Measurements from ENCODE around the gene RAB3GAP2. TPM values are rescaled to one million over a fixed set of nuclear protein-coding genes. Genes with fewer than 3 reads are reported as not detected.

Gene RAB3GAP2
- total and polyA plus RNA-seq, 2 of the 13 experiments (the other 11 are each of a cell fraction or from before 2014, with no cell fraction given): 22.6 to 25.0 TPM

DNA sequence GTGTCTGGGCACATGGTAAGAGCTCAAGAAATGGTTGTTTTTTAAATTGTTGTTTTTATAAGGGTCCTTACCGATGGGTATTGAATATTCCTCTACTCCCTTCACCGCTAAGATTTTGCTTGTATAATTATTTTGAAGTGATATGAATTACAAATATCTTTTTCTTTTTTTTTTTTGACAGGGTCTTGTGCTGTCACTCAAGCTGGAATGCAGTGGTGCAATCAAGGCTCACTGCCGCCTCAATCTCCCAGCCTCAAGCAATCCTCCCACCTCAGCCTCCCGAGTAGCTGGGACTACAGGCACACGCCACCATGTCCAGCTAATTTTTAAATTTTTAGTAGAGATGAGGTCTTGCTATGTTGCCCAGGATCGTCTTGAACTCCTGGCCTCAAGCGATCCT, 27.1 kb upstream of the RAB3GAP2 start:
- ATAC-seq (no peak), DNase-seq (ENCODE audit: low spot score) (no peak), FAIRE-seq (no peak)
- CTCF ChIA-PET (ENCODE audit: low intra/inter-chr PET ratio, low total read pairs): no interaction called here
- WGBS (ENCODE audit: low lambda C conversion rate): 26% methylated on average over 7 of the region's 7 CpGs
- Histone ChIP-seq H3K4me1 (ENCODE audit: insufficient read depth, low read length) (no peaks in the 10 kb centered on the region), H3K79me2 (ENCODE audit: insufficient read depth, low read length) (no peaks in the 10 kb centered on the region), H3K9me3 (ENCODE audit: low read length) (no peaks in the 10 kb centered on the region), H4K20me1 (ENCODE audit: insufficient read depth, low read length) (no peaks in the 10 kb centered on the region), H3K27me3 (ENCODE audit: control insufficient read depth in 1 of 2, insufficient read depth in 2 of 2, low read length in 2 of 2) (0 out of 5 replicates have a peak, but pooled peaks cover 0 to 3% of the 10 kb centered on the region in 2 experiments), H3K36me3 (replicated peaks in 1 of 2; ENCODE audit: control insufficient read depth in 1 of 2, insufficient read depth in 2 of 2, low read length in 2 of 2) (no peaks in the 10 kb centered on the region), H3K27ac (ENCODE audit: extremely low read length, insufficient read depth, low read length) (no peak overlapping the region), H2AFZ (ENCODE audit: low read length) (no peak overlapping the region), H3K4me3 (replicated peaks in 1 of 3; ENCODE audit: insufficient read depth in 1 of 3, low read depth in 2 of 3, low read length in 3 of 3) (no peak overlapping the region), H3K4me2 (ENCODE audit: low read depth, low read length) (no peak overlapping the region), H3K9ac (ENCODE audit: insufficient read depth, low read depth, low read length) (no peak overlapping the region)
- in situ Hi-C loops (cut with HindIII; ENCODE audit: extremely low pct_ligation_motif_present, low pct_unique_long_range_greater_than_20kb): no loop called here
- POLR2A ChIA-PET: no interaction called here
- no peak for TF ChIP-seq PHF8 (CRISPR knock-in tag; IDR thresholded peaks at IDR 0.05)
- intact Hi-C loops (cut with micrococcal nuclease; ENCODE audit: unreplicated experiment): no loop called here
- BruUV-seq (replicated peaks): no TSS peak

DNA sequence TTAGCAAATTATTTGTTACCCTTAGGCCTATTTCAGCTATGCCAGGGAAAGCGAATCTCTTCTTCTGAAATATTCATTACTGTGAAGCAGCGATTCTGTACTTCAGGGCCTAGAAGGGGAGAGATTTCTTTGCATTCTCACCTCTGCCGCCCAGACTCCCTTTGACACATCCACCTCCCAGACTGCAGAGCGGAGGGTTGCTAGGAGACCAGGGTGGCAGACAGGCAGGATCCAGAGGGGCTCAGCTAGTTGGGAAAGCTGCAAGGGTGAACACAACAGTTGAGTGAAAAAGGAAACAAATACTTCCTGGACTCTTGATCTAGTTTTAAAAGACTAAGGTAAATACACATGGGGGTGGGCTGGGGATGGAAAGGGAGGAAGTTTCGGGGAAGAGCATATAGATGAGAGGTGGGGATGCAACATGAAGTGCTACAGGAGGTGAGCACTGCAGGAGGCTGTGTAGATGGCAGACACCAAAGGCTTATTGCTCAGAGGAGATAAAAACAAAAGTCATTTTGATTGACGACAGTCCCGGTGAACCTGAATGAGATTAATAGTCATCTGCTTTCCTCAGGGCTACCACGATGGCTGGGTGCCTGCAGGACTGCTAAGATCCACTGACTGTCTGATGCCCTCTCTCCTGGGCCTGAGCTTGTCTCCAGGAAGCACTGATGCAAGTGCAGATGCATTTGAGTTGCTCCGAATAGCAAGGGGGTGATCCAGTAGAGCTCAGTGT, 26.4 kb upstream of the RAB3GAP2 start:
- no peak overlapping the region for H3K9ac ChIP-seq (ENCODE audit: insufficient read depth, low read depth, low read length)
- intact Hi-C loops (cut with micrococcal nuclease; ENCODE audit: unreplicated experiment) (no loop called here), in situ Hi-C loops (cut with HindIII; ENCODE audit: extremely low pct_ligation_motif_present, low pct_unique_long_range_greater_than_20kb) (no loop called here)
- no peaks in the 10 kb centered on the region for H3K36me3 ChIP-seq (replicated peaks in 1 of 2; ENCODE audit: control insufficient read depth in 1 of 2, insufficient read depth in 2 of 2, low read length in 2 of 2)
- BruUV-seq (replicated peaks): no TSS peak
- no peak overlapping the region for H3K4me2 ChIP-seq (ENCODE audit: low read depth, low read length)
- DNase-seq (ENCODE audit: low spot score) (no peak), FAIRE-seq (no peak), ATAC-seq (no peak)
- no peaks in the 10 kb centered on the region for H4K20me1 ChIP-seq (ENCODE audit: insufficient read depth, low read length)
- 43% methylated on average over 7 of the region's 9 CpGs for WGBS (ENCODE audit: low lambda C conversion rate)
- no peak overlapping the region for H3K27ac ChIP-seq (ENCODE audit: extremely low read length, insufficient read depth, low read length)
- H3K9me3 ChIP-seq (ENCODE audit: low read length): no peaks in the 10 kb centered on the region
- POLR2A ChIA-PET: no interaction called here
- no peaks in the 10 kb centered on the region for H3K4me1 ChIP-seq (ENCODE audit: insufficient read depth, low read length)
- H3K27me3 ChIP-seq (ENCODE audit: control insufficient read depth in 1 of 2, insufficient read depth in 2 of 2, low read length in 2 of 2): peaks cover 0 to 7% of the 10 kb centered on the region in 2 experiments; a peak in 1 of 5 replicates
- CTCF ChIA-PET (ENCODE audit: low intra/inter-chr PET ratio, low total read pairs): no interaction called here
- TF ChIP-seq DDIT3 (CRISPR knock-in tag; IDR thresholded peaks at IDR 0.05) (no peak), CHD4 (IDR thresholded peaks at IDR 0.05; ENCODE audit: borderline replicate concordance, low read length) (no peak), ZNF672 (CRISPR knock-in tag; IDR thresholded peaks at IDR 0.05) (no peak), ZNF138 (CRISPR knock-in tag; IDR thresholded peaks at IDR 0.05; ENCODE audit: low read depth) (no peak), ZNF530 (CRISPR knock-in tag; IDR thresholded peaks at IDR 0.05; ENCODE audit: low read depth) (no peak), ZNF639 (CRISPR knock-in tag; conservative IDR thresholded peaks at IDR 0.05) (no peak), NFE2L1 (CRISPR knock-in tag; IDR thresholded peaks at IDR 0.05; ENCODE audit: borderline replicate concordance) (no peak), ZNF343 (CRISPR knock-in tag; IDR thresholded peaks at IDR 0.05) (no peak)
- H2AFZ ChIP-seq (ENCODE audit: low read length): no peak overlapping the region
- H3K4me3 ChIP-seq (replicated peaks in 1 of 3; ENCODE audit: insufficient read depth in 1 of 3, low read depth in 2 of 3, low read length in 3 of 3): no peak overlapping the region
- H3K79me2 ChIP-seq (ENCODE audit: insufficient read depth, low read length): no peaks in the 10 kb centered on the region
